Activated CD4-positive, alpha-beta T cell treated with anti-CD3 and anti-CD28 coated beads, Interleukin-10, Interleukin-2, amounts not matched to agents 100 ng/mL and 50 ng/mL, durations not matched to agents 16 hours and 8 hours (primary cell): ENCODE measurements around the gene NDUFA12.
A peak's percentile ranks its signal among the peaks of the same experiment; 100 is the strongest.

Source experiments
- DNase-seq: peaks from one replicate; pipeline ENCODE4 v3.0.0-alpha.2; 2020

The NDUFA12 gene

DNA sequence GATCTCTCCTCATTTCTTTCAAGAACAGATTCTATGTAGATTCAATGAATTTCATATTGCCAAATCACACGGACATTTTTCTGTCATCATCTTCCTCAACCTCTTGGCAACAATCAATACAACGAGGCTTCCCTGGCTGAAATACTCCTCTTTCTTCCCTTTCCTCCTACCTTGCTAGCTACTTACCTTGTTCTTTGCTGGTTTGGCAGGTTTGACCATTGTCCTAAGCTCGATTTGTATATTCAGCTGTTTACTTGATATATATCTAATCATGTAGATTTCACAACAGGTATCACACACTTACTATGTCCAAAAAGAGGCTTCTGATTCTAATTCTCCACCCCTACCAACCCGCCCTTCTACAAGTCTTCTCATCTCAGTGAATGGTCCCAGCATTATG, 23.6 kb downstream of the NDUFA12 start:
- DNase-seq, result no peak

GRCh38 chr12:94977766-94978468, 25.6 kb downstream of the NDUFA12 start:
- no peak for DNase-seq

DNA sequence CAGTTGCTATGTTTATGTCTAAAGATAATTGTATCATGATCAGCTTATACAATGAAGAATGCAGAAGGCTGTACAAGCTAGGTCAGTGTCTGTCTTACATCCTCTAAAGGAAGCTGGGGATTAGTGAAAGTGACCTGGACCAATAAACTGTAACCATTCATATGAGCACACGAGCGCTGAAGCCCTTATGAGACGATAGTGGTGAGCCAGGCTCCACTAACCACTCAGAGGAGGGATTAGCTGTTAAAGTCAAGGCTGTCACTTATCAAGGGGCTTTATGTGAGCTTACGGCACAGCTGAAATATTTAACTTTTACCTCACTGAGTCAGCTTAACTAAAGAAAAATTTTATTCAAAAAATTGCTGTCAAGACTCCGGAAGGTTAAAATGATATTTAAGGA, 30.3 kb downstream of the NDUFA12 start:
- no peak for DNase-seq

- DNase-seq, result no peak
These were observed 30.7 kb downstream of the NDUFA12 start for GRCh38 chr12:94972795-94973194.

DNA sequence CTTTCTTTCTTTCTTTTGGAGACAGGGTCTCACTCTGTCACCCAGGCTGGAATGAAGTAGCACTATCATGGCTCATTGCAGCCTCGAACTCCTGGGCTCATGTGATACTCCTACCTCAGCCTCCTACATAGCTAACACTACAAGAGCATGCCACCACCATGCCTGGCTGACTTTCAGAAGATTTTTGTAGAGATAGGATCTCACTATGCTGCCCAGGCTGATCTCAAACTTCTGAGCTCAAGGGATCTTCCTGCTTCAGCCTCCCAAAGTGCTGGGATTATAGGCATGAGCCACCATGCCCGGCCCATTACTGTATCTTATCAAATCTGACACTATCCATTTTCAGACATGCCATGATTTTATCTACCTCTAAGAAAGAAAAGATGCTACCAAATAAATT, 31.6 kb downstream of the NDUFA12 start:
- no peak for DNase-seq

DNA sequence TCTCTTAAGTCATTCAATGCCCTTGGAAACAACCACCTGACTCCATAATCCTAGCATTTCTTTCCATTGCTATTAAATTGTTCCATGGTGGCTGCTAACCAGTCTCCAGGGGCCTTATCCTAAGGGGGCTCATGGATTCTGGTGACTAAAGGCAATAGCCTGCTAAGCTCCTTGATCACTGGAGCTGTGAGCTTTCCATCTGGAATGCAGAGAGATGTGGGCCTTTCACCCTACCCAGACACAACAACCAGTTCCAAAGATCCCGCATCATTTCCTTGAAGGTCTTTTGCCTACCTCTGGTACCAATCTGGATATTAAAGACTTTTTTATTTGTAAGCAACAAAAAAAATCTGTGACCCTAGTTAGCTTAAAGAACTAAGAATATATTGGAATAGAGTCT, 32.9 kb downstream of the NDUFA12 start:
- no peak for DNase-seq

GRCh38 chr12:94969424-94969823, 34.1 kb downstream of the NDUFA12 start:
- no peak for DNase-seq

GRCh38 chr12:94965982-94966630, 37.4 kb downstream of the NDUFA12 start:
- DNase-seq, result no peak

GRCh38 chr12:94963649-94964048, 39.8 kb downstream of the NDUFA12 start:
- DNase-seq, result no peak

GRCh38 chr12:94962670-94963069, 40.8 kb downstream of the NDUFA12 start:
- no peak for DNase-seq

GRCh38 chr12:94961911-94962310, 41.6 kb downstream of the NDUFA12 start:
- no peak for DNase-seq

- DNase-seq, result no peak
These were observed 42.2 kb downstream of the NDUFA12 start for GRCh38 chr12:94961256-94961824.

- no peak for DNase-seq
These were observed 46.5 kb downstream of the NDUFA12 start for GRCh38 chr12:94957006-94957405.

GRCh38 chr12:94954948-94955592, 48.4 kb downstream of the NDUFA12 start:
- no peak for DNase-seq

DNA sequence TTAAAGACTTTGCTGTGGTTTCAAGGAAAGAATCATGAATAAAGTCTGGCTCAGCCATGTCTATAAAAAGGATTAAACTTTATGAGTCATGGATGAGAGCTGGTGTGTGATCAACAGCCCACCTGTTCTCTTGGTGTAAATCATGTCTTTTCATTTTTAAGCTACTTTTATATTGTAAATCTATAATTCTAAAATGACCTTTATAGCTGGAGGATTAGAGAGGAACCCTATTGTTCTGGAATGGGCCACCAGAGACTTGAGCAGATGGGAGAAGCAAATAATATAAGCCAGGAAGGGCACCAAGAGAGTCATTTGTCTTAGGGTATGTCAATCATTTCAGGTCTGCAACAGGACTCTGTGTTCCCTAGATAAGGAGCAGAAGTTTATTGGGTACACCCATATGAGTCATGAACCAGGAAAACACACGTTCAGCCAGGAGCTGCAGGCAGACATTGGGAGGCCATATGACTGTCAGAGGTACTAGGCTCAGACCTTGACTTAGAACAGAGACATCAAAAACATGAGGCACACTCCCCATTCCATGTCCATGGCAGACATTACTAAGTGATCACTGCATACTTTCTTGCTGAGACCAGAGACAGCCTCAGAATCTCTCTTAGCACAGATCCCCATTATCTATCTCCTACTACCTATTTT, 49.3 kb downstream of the NDUFA12 start:
- no peak for DNase-seq

GRCh38 chr12:94952325-94952724, 51.2 kb downstream of the NDUFA12 start:
- no peak for DNase-seq

- no peak for DNase-seq
These were observed 52.2 kb downstream of the NDUFA12 start for GRCh38 chr12:94951071-94951934.

- DNase-seq, result no peak
These were observed 55.2 kb downstream of the NDUFA12 start for GRCh38 chr12:94948232-94948810.

DNA sequence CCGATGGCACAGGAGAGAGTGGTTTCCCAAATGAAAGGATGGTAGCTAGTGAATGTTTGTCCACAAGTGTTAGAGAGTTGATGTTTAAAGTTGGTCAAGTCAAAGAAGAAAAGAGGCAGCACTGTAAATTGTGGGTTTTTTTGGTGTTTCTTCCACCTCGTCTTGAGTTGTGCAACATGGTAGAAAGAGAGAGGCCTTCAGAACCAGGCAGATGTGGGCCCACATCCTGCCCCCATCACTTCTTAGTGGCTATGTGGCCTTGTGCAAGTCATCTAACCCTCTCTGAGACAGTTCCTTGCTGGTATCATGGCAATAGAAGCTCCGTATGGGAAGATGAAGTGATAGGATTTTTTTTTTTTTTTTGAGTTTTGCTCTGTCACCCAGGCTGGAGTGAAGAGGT, 60.8 kb downstream of the NDUFA12 start:
- DNase-seq, result peak; percentile 46

DNA sequence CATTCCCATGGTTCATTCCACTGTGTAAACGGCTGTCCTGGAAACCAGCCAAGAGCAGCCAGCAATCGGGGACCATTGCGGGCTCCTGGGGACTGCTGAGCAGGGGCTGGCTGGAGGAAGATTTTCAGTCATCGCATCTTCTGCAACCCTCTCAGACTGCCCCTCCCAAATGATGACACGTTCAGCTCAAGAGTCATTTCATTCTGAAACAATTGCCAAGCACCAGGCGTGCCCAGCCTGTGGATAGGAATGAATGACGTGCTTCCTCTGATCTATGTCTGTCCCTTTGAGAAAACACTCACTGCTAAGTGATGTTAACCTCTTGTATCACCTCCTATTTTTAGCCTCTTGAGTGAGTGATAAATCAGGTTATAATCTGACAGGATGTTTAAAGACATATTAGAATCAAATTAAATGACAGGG, 62.0 kb downstream of the NDUFA12 start:
- peak; percentile 83 for DNase-seq

DNA sequence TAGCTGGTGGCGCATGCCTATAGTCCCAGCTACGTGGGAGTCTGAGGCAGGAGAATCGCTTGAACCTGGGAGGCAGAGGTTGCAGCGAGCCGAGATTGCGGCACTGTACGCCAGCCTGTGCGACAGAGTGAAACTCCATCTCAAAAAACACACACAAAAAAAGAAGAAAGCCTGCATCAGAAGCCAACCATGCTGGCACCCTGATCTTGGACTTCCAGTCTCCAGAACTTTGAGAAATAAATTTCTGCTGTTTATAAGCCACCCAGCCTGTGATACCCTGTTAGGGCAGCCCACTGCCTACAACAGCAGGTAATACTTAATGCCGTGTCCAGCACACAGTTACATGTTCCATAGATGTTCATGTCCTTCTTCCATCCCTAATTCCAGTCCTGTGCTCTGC, 62.7 kb downstream of the NDUFA12 start:
- no peak for DNase-seq

GRCh38 chr12:94938583-94938982, 64.9 kb downstream of the NDUFA12 start:
- no peak for DNase-seq
